Naive thymus-derived CD8-positive, alpha-beta T cell (primary cell): Measurements from ENCODE around the gene CASKIN2. TPM values are rescaled to one million over a fixed set of nuclear protein-coding genes. Genes with fewer than 3 reads are reported as not detected.
A peak's percentile ranks its signal among the peaks of the same experiment; 100 is the strongest.
"Not testable (repeated sequence)": the region's sequence is repeated elsewhere in the genome, so short reads cannot be mapped to it uniquely, and the experiment has no call there.

Experiments used
- ATAC-seq, 2 donors: fragments of 150-1000 bp; cut with Tn5 transposase in 1 of 2; sonication (Bioruptor Pico), chemical (Tn5 transposase) in 1 of 2; 1 replicate in 1 of 2; 2 replicates in 1 of 2; pipeline ENCODE4 v1.10.0; 2021; ENCODE audit warnings: mild to moderate bottlenecking in 2 of 2, moderate library complexity in 2 of 2
- POLR2A ChIA-PET: fragments of 350-600 bp; sonication (Branson Sonifier 250); formaldehyde crosslinking; loops from one replicate; lab custom pipeline; 2021; ENCODE audit warnings: antibody characterized with exemption; lab: Charles Lee
- DNase-seq, 10 donors: peaks; one replicate each; pipeline versions ENCODE4 v3.0.0 to v3.0.0-alpha.2; 2020 to 2022
- H3K27ac Mint-ChIP-seq, 10 donors: one replicate each; pipeline ENCODE4 v1.8.0; 2020 to 2022; ENCODE audit warnings: mild to moderate bottlenecking in 10 of 10, mixed read lengths in 10 of 10, moderate library complexity in 4 of 10, inconsistent platforms in 1 of 10
- H3K27me3 Mint-ChIP-seq, 5 donors: one replicate each; pipeline ENCODE4 v1.8.0; 2021 to 2022; ENCODE audit warnings: mixed read lengths in 5 of 5
- H3K36me3 Mint-ChIP-seq, 3 donors: one replicate each; pipeline ENCODE4 v1.8.0; 2020 to 2022; ENCODE audit warnings: mixed read lengths in 3 of 3, mild to moderate bottlenecking in 2 of 3, inconsistent platforms in 1 of 3
- H3K4me1 Mint-ChIP-seq, 4 donors: one replicate each; pipeline ENCODE4 v1.8.0; 2021 to 2022; ENCODE audit warnings: mixed read lengths in 4 of 4
- H3K4me3 Mint-ChIP-seq, 10 donors: one replicate each; pipeline ENCODE4 v1.8.0; 2020 to 2022; ENCODE audit warnings: mild to moderate bottlenecking in 10 of 10, mixed read lengths in 10 of 10, moderate library complexity in 6 of 10, inconsistent platforms in 1 of 10
- H3K9me3 Mint-ChIP-seq, 9 donors: one replicate each; pipeline ENCODE4 v1.8.0; 2020 to 2022; ENCODE audit warnings: mixed read lengths in 9 of 9, mild to moderate bottlenecking in 3 of 9, inconsistent platforms in 1 of 9, moderate library complexity in 1 of 9
- polyA plus RNA-seq, 3 donors: library from polyadenylated mRNA; unstranded; fragments of 300-500 nt; fragmentation: Illumina TruSeq; gene quantifications; one replicate each; pipeline ENCODE4 v1.2.3, GENCODE V29; 2021
- total RNA-seq, 8 experiments: library from RNA in 2 of 8; stranded (reverse) in 2 of 8; gene quantifications; one replicate each; pipeline ENCODE4 v1.2.3 and lab custom pipeline; 2021 to 2026

Gene CASKIN2
- total and polyA plus RNA-seq, 5 experiments from 2014 or later: 0.05 to 0.80 (median 0.62) TPM

DNA sequence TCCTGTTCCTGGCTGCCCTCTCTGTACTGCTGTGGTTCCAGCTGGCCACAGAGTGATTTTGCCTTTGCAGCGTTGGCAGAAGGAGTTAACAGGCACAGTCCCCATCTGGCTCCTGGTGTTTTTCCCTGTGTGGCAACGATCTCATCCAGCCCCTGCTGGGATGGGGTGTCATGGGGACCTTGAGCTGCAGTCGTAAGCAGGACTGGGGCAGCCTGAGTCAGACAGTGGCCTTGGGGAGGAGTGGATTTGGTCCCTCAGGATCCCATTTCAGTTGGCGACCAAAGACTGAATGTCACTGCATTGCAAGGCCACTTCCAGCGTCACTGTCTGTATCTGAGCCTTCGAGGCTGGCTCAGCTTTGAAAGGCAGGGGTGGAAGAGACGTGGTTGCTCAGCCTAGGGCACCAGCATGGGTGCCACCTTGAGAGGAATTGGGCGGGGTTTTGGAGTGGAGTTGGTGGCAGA, 47.0 kb downstream of the CASKIN2 start:
- Mint-ChIP-seq H3K4me3 (no peak overlapping the region), H3K9me3 (no peaks in the 10 kb centered on the region), H3K36me3 (peaks cover 7 to 23% (median 8%) of the 10 kb centered on the region in 3 donors), H3K4me1 (peaks cover 12 to 32% (median 14%) of the 10 kb centered on the region in 4 donors), H3K27ac (peak overlapping the region in 1 of 10 donors; percentile 47), H3K27me3 (no peaks in the 10 kb centered on the region)
- POLR2A ChIA-PET: interaction anchor here (1.4 kb wide), 1 partner anchor 12 kb away, joined by 4 read pairs; the partner anchor contains the start of gene TMEM94
- DNase-seq: no peak
- ATAC-seq: no peak

DNA sequence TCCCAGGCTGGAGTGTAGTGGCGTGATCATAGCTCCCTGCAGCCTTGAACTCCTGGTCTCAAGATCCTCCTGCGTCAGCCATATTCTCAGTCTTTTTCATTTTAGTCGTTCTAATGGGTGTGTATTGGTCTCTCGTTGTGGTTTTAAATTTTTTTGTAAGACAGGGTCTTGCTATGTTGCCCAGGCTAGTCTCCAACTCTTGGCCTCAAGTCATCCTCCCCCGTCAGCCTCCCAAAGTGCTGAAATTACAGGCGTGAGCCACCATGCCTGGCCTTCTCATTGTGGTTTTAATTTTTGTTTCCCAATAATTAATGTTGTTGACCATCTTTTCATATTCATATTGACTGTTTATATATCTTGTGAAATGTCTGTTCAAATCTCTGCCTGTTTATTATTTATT, 50.3 kb downstream of the CASKIN2 start:
- POLR2A ChIA-PET: no interaction called here
- peaks cover 12 to 37% (median 19%) of the 10 kb centered on the region in 4 donors for H3K4me1 Mint-ChIP-seq
- H3K36me3 Mint-ChIP-seq: peaks cover 0 to 3% (median 1%) of the 10 kb centered on the region in 3 donors
- no peak overlapping the region for H3K27ac Mint-ChIP-seq
- no peaks in the 10 kb centered on the region for H3K27me3 Mint-ChIP-seq
- no peaks in the 10 kb centered on the region for H3K9me3 Mint-ChIP-seq
- no peak for DNase-seq
- no peak overlapping the region for H3K4me3 Mint-ChIP-seq
- no peak for ATAC-seq

DNA sequence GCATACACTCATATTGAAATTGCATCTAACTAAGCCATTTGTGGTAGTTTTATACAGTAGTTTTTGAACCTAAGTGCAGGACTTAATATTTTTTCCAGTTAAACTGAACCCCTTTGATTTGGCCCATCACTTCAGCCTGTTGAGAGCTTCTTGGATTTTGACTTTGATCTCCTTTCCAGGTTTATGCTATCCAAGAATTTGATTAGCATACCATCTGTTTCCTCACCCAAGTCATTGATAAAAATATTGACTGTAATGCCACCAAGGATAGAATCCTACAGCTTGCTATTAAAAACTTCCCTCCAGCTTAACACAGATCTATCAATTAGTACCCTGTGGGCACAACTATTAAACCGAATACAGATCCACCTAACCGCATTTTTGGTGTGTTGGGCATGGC, 51.7 kb downstream of the CASKIN2 start:
- Mint-ChIP-seq H3K27ac (peak overlapping the region in 1 of 10 donors; percentile 2), H3K9me3 (no peaks in the 10 kb centered on the region), H3K27me3 (no peaks in the 10 kb centered on the region), H3K4me1 (peaks cover 18 to 49% (median 31%) of the 10 kb centered on the region in 4 donors), H3K36me3 (peaks cover 0 to 3% (median 1%) of the 10 kb centered on the region in 3 donors), H3K4me3 (no peak overlapping the region)
- DNase-seq: no peak
- POLR2A ChIA-PET: interaction anchor here (0.6 kb wide), 2 partner anchors 62 to 124 kb away, joined by 3 to 4 read pairs; partner anchors contain the start of gene LLGL2
- no peak for ATAC-seq

DNA sequence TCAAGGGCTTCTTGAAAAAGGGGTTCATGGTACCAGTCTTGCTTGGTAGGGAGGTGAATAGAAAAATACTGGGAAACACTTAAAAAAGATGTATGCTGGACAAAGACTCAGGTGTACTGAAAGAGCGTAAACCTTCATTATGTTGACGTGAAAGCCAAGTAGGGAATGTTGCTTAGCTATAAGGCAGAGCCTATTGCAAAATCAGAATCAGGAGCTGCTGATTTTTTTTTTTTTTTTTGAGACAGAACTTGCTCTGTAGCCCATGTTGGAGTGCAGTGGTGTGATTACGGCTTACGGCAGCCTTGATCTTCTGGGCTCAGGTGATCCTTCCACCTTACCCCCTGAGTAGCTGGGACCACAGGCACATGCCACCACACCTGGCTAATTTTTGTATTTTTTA, 55.0 kb downstream of the CASKIN2 start:
- POLR2A ChIA-PET: interaction anchor here (0.6 to 0.7 kb wide), 2 partner anchors 685 to 1578 kb away, joined by 3 to 5 read pairs; no protein-coding TSS in a partner anchor
- H3K27ac Mint-ChIP-seq: peak overlapping the region in 1 of 10 donors; percentile 12
- ATAC-seq: no peak

DNA sequence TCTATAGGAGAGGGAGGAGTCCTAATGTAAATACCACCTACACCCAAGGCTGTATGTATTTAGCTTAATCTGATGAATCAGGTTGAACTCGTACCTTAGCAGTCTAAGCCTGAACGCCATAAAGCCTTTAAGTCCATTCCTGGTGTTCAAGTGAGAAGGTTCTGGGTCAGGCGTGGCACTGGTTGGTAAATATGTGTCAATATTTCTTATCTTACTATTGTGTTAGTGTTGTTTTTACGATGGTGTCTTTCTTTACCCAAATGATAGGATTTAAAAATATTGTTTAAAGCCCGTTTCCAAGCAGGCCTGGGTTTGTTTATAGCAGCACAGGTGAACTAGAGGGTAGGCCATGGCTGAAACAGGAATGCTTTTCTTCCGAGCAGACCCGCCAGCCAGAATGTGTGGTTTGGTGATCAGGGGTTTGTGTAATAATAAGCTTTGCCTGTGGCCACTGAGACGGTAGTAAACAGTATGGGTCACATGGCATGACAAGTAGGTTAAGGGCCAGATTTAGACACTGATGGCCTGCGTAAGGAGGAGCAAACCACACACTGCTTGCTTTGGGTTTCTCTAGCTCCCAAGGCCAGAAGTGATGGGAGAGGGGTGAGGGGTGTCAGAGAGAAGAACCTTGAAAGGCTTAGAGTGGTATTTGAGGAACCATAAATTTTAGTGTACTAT, 55.6 kb downstream of the CASKIN2 start:
- no peaks in the 10 kb centered on the region for H3K27me3 Mint-ChIP-seq
- POLR2A ChIA-PET: interaction anchor here (0.6 to 0.7 kb wide), 2 partner anchors 684 to 1579 kb away, joined by 3 to 5 read pairs; no protein-coding TSS in a partner anchor
- no peak for DNase-seq
- H3K27ac Mint-ChIP-seq: peak overlapping the region in 5 of 10 donors; percentile 12 to 77 (median 71)
- no peaks in the 10 kb centered on the region for H3K36me3 Mint-ChIP-seq
- H3K4me1 Mint-ChIP-seq: peaks cover 20 to 53% (median 48%) of the 10 kb centered on the region in 4 donors
- no peaks in the 10 kb centered on the region for H3K9me3 Mint-ChIP-seq
- no peak for ATAC-seq
- H3K4me3 Mint-ChIP-seq: peak overlapping the region in 2 of 10 donors; percentile 22 to 66

More for the DNA sequence above, 55.0 kb downstream of the CASKIN2 start:
- Mint-ChIP-seq H3K4me1 (peaks cover 20 to 56% (median 52%) of the 10 kb centered on the region in 4 donors), H3K4me3 (peak overlapping the region in 1 of 10 donors; percentile 21), H3K9me3 (no peaks in the 10 kb centered on the region), H3K27me3 (no peaks in the 10 kb centered on the region), H3K36me3 (no peaks in the 10 kb centered on the region)
- no peak for DNase-seq

DNA sequence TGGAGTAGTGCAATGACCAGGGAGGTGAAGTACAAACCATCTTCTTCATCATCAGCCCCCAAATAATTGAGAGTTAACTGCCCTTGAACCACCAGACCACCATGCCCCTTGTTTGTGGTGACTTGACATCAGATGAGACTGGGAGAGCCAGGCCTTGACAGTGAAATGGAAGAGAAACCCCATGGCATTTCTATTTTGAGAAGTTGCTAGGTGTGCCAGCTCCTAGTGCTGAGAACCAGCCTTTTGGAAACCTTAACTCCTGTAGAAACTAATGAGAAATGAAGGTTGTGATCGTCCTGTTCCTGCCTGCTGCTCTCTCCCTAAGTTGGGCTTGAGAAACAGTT, 56.1 kb downstream of the CASKIN2 start:
- Mint-ChIP-seq H3K4me3 (peak overlapping the region in 2 of 10 donors; percentile 12 to 66), H3K27ac (peak overlapping the region in 5 of 10 donors; percentile 12 to 73 (median 49)), H3K4me1 (peaks cover 18 to 56% (median 45%) of the 10 kb centered on the region in 4 donors), H3K36me3 (no peaks in the 10 kb centered on the region), H3K27me3 (no peaks in the 10 kb centered on the region), H3K9me3 (no peaks in the 10 kb centered on the region)
- POLR2A ChIA-PET: no interaction called here
- no peak for ATAC-seq
- DNase-seq: no peak

DNA sequence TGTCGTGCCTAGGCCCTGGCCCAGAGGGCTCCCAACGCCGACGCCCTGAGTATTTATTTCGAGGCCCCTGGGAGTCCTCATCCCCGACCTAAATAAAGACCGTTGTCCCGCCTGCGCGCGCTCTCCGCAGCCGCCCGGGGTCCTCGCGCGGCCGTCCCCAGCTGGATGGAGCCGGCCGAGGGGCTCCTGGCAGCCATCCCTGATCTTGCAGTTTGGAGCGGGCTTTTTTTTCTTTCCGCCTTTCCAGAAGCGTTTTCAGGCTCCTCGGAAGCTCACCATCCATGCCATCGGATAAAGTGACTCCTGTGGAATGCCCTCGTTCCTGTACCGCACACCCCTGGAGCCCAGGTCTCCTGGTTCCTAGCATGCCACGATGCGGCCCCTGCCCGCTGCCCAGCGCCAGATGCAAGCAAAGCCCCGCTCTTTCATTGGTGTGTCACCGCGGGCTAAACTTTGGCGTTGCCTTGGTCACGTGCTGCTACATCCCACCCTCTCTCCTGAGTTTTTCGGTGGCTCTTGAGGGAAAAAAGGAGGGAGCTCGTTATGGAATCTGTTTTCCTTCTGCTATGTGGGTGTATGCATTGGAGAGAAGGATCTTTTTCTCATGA, 58.2 kb downstream of the CASKIN2 start:
- POLR2A ChIA-PET: interaction anchor here (1.0 to 2.7 kb wide), 10 partner anchors 10 to 1280 kb away, joined by 3 to 29 read pairs (median 4); partner anchors contain the start of genes MFSD11, RECQL5, SAP30BP and SLC25A19
- no peaks in the 10 kb centered on the region for H3K36me3 Mint-ChIP-seq
- peak; percentile 20 to 35 for ATAC-seq
- H3K27me3 Mint-ChIP-seq: no peaks in the 10 kb centered on the region
- H3K4me1 Mint-ChIP-seq: peaks cover 11 to 54% (median 36%) of the 10 kb centered on the region in 4 donors
- H3K4me3 Mint-ChIP-seq: peak overlapping the region; percentile 88 to 96 (median 94)
- H3K27ac Mint-ChIP-seq: peak overlapping the region; percentile 79 to 98 (median 95)
- no peaks in the 10 kb centered on the region for H3K9me3 Mint-ChIP-seq
- peak in 6 of 10 donors; percentile 2 to 18 (median 10) for DNase-seq

DNA sequence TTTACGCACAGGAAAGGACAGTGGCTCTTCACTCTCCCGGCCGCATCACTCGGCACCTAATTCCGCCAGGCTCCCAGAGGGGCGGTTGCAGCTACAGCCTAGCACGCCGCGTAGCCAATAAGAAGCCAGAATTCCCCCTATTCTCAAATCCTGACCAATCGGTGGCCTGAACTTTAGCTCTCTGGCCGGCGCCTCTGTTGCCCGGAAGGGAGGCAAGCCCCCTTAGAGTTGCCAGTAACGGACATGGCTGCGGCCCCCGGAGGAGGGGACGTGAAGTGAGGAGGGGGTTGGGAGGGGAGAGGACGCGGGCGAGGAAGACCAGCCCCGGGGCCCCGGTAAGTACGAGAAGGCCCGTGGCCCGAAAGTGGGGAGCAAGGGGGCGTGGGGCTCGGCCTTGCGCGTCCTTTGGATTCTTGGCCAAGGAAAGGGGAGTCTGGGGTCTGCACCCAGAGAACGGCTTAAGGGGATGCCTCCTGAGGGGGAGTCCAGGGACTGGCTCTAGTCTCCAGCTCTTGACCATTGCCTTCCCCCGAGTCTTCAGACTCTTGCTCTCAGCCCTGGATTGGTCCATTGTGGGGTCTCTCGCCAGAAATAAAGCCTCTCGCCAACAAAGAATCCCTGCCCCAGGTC, 58.8 kb downstream of the CASKIN2 start, which contains the start of gene TMEM94:
TMEM94 (plus strand) TSS at position 219 of the 630 bp plus-strand sequence. CDS start 15,271 bp downstream, outside the sequence.
- no peaks in the 10 kb centered on the region for H3K36me3 Mint-ChIP-seq
- DNase-seq (peak; percentile 75 to 97 (median 90)), ATAC-seq (peak; percentile 94 to 98)
- no peaks in the 10 kb centered on the region for H3K27me3 Mint-ChIP-seq
- POLR2A ChIA-PET: interaction anchor here (0.5 to 2.7 kb wide), 22 partner anchors 9 to 1955 kb away, joined by 3 to 29 read pairs (median 4); partner anchors contain the start of genes LLGL2, MFSD11, MIF4GD and RECQL5
- peaks cover 11 to 54% (median 36%) of the 10 kb centered on the region in 4 donors for H3K4me1 Mint-ChIP-seq
- peak within 1 kb of the TSS; percentile 88 to 96 (median 94) for H3K4me3 Mint-ChIP-seq
- H3K9me3 Mint-ChIP-seq: no peaks in the 10 kb centered on the region
- H3K27ac Mint-ChIP-seq: peak within 1 kb of the TSS; percentile 84 to 98 (median 95)

DNA sequence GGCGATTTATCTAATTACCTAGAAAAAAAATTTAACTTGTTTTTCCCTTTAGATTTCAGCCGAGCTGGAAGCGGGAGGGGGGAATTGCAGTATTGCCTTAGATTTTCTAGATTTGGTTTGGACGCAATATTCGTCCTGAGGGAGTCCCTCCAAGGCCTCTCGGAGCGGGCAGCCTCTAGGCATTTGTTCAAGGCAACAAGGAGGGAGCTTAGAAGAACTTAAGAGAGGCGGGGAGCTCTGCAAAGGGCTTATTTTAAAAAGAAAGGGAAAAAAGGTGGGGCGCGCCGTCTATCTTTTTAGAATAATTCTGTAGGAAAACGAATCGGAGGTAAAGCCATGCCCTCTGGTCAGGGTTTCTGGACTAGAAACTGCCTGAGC, 59.3 kb downstream of the CASKIN2 start:
- Mint-ChIP-seq H3K4me3 (peak overlapping the region; percentile 88 to 96 (median 94)), H3K36me3 (no peaks in the 10 kb centered on the region), H3K27ac (peak overlapping the region; percentile 84 to 98 (median 95)), H3K27me3 (no peaks in the 10 kb centered on the region), H3K4me1 (peaks cover 11 to 54% (median 36%) of the 10 kb centered on the region in 4 donors), H3K9me3 (no peaks in the 10 kb centered on the region)
- POLR2A ChIA-PET: interaction anchor here (0.5 to 2.7 kb wide), 22 partner anchors 8 to 1955 kb away, joined by 3 to 29 read pairs (median 4); partner anchors contain the start of genes LLGL2, MFSD11, MIF4GD and RECQL5
- DNase-seq (no peak), ATAC-seq (peak; percentile 39 to 43)

DNA sequence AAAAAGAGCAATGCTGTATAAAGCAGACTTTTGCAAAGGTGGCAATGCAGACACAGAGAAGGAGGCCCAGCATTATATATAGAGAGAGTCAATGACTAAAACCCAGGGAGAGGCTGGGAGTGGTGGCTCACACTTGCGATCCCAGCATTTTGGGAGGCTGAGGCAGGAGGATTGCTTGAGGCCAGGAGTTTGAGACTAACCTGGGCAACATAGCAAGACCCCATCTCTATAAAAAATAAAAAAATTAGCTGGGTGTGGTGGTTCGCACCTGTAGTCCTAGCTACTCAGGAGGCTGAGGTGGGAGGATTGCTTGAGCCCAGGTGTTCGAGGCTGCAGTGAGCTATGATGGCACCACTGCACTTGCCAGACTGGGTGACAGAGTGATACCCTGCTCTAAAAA, 60.7 kb downstream of the CASKIN2 start:
- Mint-ChIP-seq H3K4me1 (peaks cover 8 to 44% (median 30%) of the 10 kb centered on the region in 4 donors), H3K4me3 (peak overlapping the region in 1 of 10 donors; percentile 95), H3K27ac (peak overlapping the region in 2 of 10 donors; percentile 9 to 44)
- ATAC-seq, H3K27me3 Mint-ChIP-seq, H3K9me3 Mint-ChIP-seq, H3K36me3 Mint-ChIP-seq, DNase-seq: not testable (repeated sequence)
- POLR2A ChIA-PET: interaction anchor here (0.7 to 1.6 kb wide), 2 partner anchors 10 to 134 kb away, joined by 4 to 11 read pairs; no protein-coding TSS in a partner anchor

DNA sequence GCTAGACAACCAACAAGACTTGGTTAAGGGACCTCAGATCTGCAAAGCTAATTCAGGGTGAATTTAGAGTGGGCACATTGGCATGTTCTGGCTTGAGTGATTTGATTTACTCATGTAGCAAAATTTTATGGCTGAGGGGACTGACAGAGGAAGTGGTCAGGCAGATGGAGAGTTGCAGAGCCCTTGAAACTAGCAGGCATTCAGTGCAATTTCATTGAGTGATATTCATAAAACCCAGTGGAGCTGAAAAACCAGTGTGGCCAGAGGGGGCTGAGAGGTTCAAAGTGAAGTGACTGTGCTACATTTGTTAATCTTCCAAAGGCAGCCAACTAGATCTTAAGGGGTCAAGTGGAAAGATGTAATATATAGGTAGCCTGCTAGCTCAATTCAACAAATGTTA, 61.1 kb downstream of the CASKIN2 start:
- H3K4me3 Mint-ChIP-seq: peak overlapping the region in 2 of 10 donors; percentile 4 to 33
- peak overlapping the region in 2 of 10 donors; percentile 19 to 44 for H3K27ac Mint-ChIP-seq

DNA sequence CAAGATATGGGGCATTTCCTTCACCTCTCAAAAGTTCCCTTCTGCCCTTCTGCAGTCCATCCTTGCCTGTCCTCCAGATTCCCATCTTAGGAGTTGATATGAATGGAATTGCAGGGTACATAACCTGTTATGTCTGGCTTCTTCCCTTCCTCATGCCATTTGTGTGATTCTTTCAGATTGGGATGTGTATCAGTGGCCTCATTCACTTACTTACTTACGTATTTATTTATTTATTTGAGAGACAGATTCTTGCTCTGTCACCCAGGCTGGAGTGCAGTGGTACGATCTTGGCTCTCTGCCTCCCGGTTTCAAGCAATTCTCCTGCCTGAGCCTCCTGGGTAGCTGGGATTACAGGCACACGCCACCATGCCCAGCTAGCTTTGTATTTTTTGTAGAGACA, 65.1 kb downstream of the CASKIN2 start:
- Mint-ChIP-seq H3K4me1 (peaks cover 0 to 9% (median 3%) of the 10 kb centered on the region in 4 donors), H3K9me3 (no peaks in the 10 kb centered on the region), H3K4me3 (no peak overlapping the region), H3K27ac (no peak overlapping the region), H3K27me3 (no peaks in the 10 kb centered on the region), H3K36me3 (no peaks in the 10 kb centered on the region)
- POLR2A ChIA-PET: no interaction called here
- ATAC-seq: no peak
- DNase-seq: no peak

More for the DNA sequence above, 61.1 kb downstream of the CASKIN2 start:
- no peaks in the 10 kb centered on the region for H3K9me3 Mint-ChIP-seq
- no peak for DNase-seq
- no peaks in the 10 kb centered on the region for H3K36me3 Mint-ChIP-seq
- no peaks in the 10 kb centered on the region for H3K27me3 Mint-ChIP-seq
- ATAC-seq: no peak
- POLR2A ChIA-PET: interaction anchor here (1.6 kb wide), 1 partner anchor 134 kb away, joined by 11 read pairs; no protein-coding TSS in a partner anchor
- peaks cover 7 to 39% (median 25%) of the 10 kb centered on the region in 4 donors for H3K4me1 Mint-ChIP-seq
